Fibroblast of pulmonary artery (primary cell): ENCODE data around the gene FCRL4.
"Not testable (repeated sequence)": the region's sequence is repeated elsewhere in the genome, so short reads cannot be mapped to it uniquely, and the experiment has no call there.

Experiments used
- DNase-seq: peaks from one replicate; pipeline ENCODE4 v3.0.0-alpha.2; 2010; ENCODE audit warnings: low read depth
- H3K4me3 ChIP-seq: replicated peaks from 2 replicates; pipeline ENCODE4 v1.5.1; 2011; ENCODE audit warnings: low read depth, mild to moderate bottlenecking, control low read depth, low read length, moderate library complexity
- CTCF ChIP-seq: IDR thresholded peaks from 2 replicates; pipeline ENCODE4 v1.5.1; 2011; ENCODE audit warnings: mild to moderate bottlenecking, control low read depth, low read length, inconsistent platforms; ENCODE audit errors: missing control alignments

Gene FCRL4

GRCh38 chr1:157562515-157562914 is 35.4 kb downstream of the FCRL4 start:
- no peak for TF ChIP-seq CTCF
- no peak for DNase-seq
- no peak overlapping the region for H3K4me3 ChIP-seq

- TF ChIP-seq CTCF: no peak
- H3K4me3 ChIP-seq: no peak overlapping the region
- no peak for DNase-seq
Measured at GRCh38 chr1:157558119-157558518, 39.8 kb downstream of the FCRL4 start.

GRCh38 chr1:157551694-157552693 is 45.9 kb downstream of the FCRL4 start, which contains the start of gene FCRL5:
FCRL5 (minus strand) TSS chr1:157552515; CDS start chr1:157552362, 153 bp downstream.
- H3K4me3 ChIP-seq: no peak within 1 kb of the TSS
- DNase-seq: no peak
- no peak for TF ChIP-seq CTCF

- DNase-seq, H3K4me3 ChIP-seq: not testable (repeated sequence)
Measured at GRCh38 chr1:157548081-157548480, 49.8 kb downstream of the FCRL4 start.

- no peak overlapping the region for H3K4me3 ChIP-seq
- DNase-seq: no peak
- no peak for TF ChIP-seq CTCF
Measured at GRCh38 chr1:157542676-157543075, 55.2 kb downstream of the FCRL4 start.

GRCh38 chr1:157540852-157541251 is 57.0 kb downstream of the FCRL4 start:
- no peak overlapping the region for H3K4me3 ChIP-seq
- DNase-seq: no peak
- TF ChIP-seq CTCF: no peak

GRCh38 chr1:157540160-157540748 is 57.6 kb downstream of the FCRL4 start:
- H3K4me3 ChIP-seq: no peak overlapping the region
- no peak for TF ChIP-seq CTCF
- no peak for DNase-seq
